K562 (cell line): Measurements from ENCODE around the gene MTPN. TPM values are rescaled to one million over a fixed set of nuclear protein-coding genes. Genes with fewer than 3 reads are reported as not detected.

ENCODE experiments used
- ARID2 ChIP-seq: fragments of 450-650 bp; IDR thresholded peaks from 2 replicates; pipeline ENCODE4 v1.6.1; 2017; ENCODE audit warnings: antibody characterized with exemption, mild to moderate bottlenecking
- BRCA1 ChIP-seq, 2 experiments: fragments of 450-650 bp in 1 of 2; sonication (generic) in 1 of 2; formaldehyde crosslinking in 1 of 2; IDR thresholded peaks; 2 replicates each; pipeline versions ENCODE4 v1.5.0 to v1.6.1; 2017 to 2020; ENCODE audit warnings: mild to moderate bottlenecking in 1 of 2, missing genetic modification reagents in 1 of 2
- CC2D1A ChIP-seq: fragments of 450-650 bp; IDR thresholded peaks from 2 replicates; pipeline ENCODE4 v1.6.1; 2017; ENCODE audit warnings: mild to moderate bottlenecking
- DDX20 ChIP-seq: fragments of 450-650 bp; IDR thresholded peaks from 2 replicates; pipeline ENCODE4 v1.6.1; 2016; ENCODE audit warnings: missing genetic modification characterization, low read depth, mild to moderate bottlenecking, missing compliant biosample characterization, moderate library complexity
- EHMT2 ChIP-seq: fragments of 450-650 bp; IDR thresholded peaks from 2 replicates; pipeline ENCODE4 v1.6.1; 2018; ENCODE audit warnings: antibody characterized with exemption
- ELF1 ChIP-seq: fragments of 200-800 bp; sonication (Bioruptor generic); IDR thresholded peaks from 2 replicates; pipeline ENCODE4 v1.6.1; 2016; ENCODE audit warnings: missing genetic modification characterization, missing compliant biosample characterization
- HNRNPUL1 ChIP-seq: fragments of 200-400 bp; formaldehyde crosslinking; IDR thresholded peaks from 2 replicates; pipeline ENCODE4 v1.6.1; 2017; ENCODE audit warnings: low read length
- ID3 ChIP-seq, 2 experiments: fragments of 250-450 bp in 1 of 2; fragments of 450-650 bp in 1 of 2; sonication (Bioruptor Pico) in 1 of 2; IDR thresholded peaks; 2 replicates each; pipeline versions ENCODE4 v1.6.1 to v1.8.0; 2016 to 2021; ENCODE audit warnings: mild to moderate bottlenecking in 2 of 2, moderate library complexity in 2 of 2, missing compliant biosample characterization in 1 of 2, missing genetic modification characterization in 1 of 2
- NFXL1 ChIP-seq: fragments of 450-650 bp; formaldehyde crosslinking; IDR thresholded peaks from 2 replicates; pipeline ENCODE4 v1.4.0; 2021; ENCODE audit warnings: mild to moderate bottlenecking
- NR2F6 ChIP-seq: fragments of 450-650 bp; formaldehyde crosslinking; IDR thresholded peaks from 2 replicates; pipeline ENCODE4 v1.4.0; 2020; ENCODE audit warnings: mild to moderate bottlenecking
- SETDB1 ChIP-seq: IDR thresholded peaks from one replicate; pipeline ENCODE4 v1.6.1; 2012; ENCODE audit warnings: low read length, control low read depth, inconsistent platforms
- SRSF7 ChIP-seq: fragments of 200-400 bp; formaldehyde crosslinking; optimal IDR thresholded peaks from 2 replicates; pipeline ENCODE3; 2017; ENCODE audit warnings: mild to moderate bottlenecking, low read depth, low read length
- USF2 ChIP-seq: sonication (generic); formaldehyde crosslinking; IDR thresholded peaks from 2 replicates; pipeline ENCODE4 v1.5.0; 2020; ENCODE audit warnings: missing genetic modification reagents
- YY1 ChIP-seq, 3 experiments: IDR thresholded peaks; 2 replicates each; pipeline ENCODE4 v1.6.1; 2011; ENCODE audit warnings: low read length in 2 of 3, mild to moderate bottlenecking in 2 of 3, moderate library complexity in 2 of 3, borderline replicate concordance in 1 of 3, control low read depth in 1 of 3, low read depth in 1 of 3; ENCODE audit not compliant: insufficient read depth in 3 of 3, insufficient replicate concordance in 2 of 3, control insufficient read depth in 1 of 3, insufficient read length in 1 of 3; ENCODE audit errors: extremely low read depth in 1 of 3
- ZBTB1 ChIP-seq: sonication (generic); formaldehyde crosslinking; IDR thresholded peaks from 2 replicates; pipeline ENCODE4 v1.8.1; 2023; ENCODE audit warnings: missing genetic modification reagents, low read depth, mild to moderate bottlenecking, borderline replicate concordance
- ZNF134 ChIP-seq: fragments of 250-450 bp; sonication (Bioruptor Pico); conservative IDR thresholded peaks from 2 replicates; pipeline ENCODE4 v1.4.0; 2020
- ZNF707 ChIP-seq: fragments of 250-450 bp; sonication (Bioruptor Pico); conservative IDR thresholded peaks from 2 replicates; pipeline ENCODE4 v1.8.0; 2022; ENCODE audit warnings: inconsistent platforms, mild to moderate bottlenecking, moderate library complexity
- polyA plus RNA-seq, 8 experiments: library from polyadenylated mRNA; depleted of rRNA in 4 of 8; stranded (reverse) in 5 of 8; unstranded in 3 of 8; fragments of >200 nt; fragmentation: Nextera tagmentation in 2 of 8; fragmentation: Illumina TruSeq in 1 of 8; extraction: Ambion mirVana in 2 of 8; extraction: Trizol in 1 of 8; gene quantifications; 2 replicates each; pipeline versions ENCODE4 v1.2.1 to v1.2.3, GENCODE V29; 2011 to 2014; ENCODE audit warnings: inconsistent platforms in 1 of 8, missing spikeins in 1 of 8
- total RNA-seq, 7 experiments: library from RNA; depleted of rRNA in 6 of 7; stranded (reverse); fragments of >200 nt in 6 of 7; fragmentation: Illumina TruSeq in 2 of 7; extraction: Trizol in 2 of 7; gene quantifications; 2 replicates each; pipeline versions ENCODE4 v1.2.1 to v1.2.3, GENCODE V29; 2011 to 2021; ENCODE audit warnings: low replicate concordance in 1 of 7
- TF ChIP-seq, protein P1 (sequence below): fragments of 250-450 bp; sonication (Bioruptor Pico); IDR thresholded peaks from 2 replicates; pipeline ENCODE4 v1.4.0; 2020; ENCODE audit warnings: mild to moderate bottlenecking, moderate library complexity, borderline replicate concordance
- TF ChIP-seq, protein P2 (sequence below): fragments of 250-450 bp; sonication (Bioruptor Pico); IDR thresholded peaks from 2 replicates; pipeline ENCODE4 v1.4.0; 2020; ENCODE audit warnings: borderline replicate concordance

The MTPN gene
- total and polyA plus RNA-seq, 9 of the 15 experiments (the other 6 are each of a cell fraction or from before 2014, with no cell fraction given), result 68.5 to 261 (median 156) TPM

GRCh38 chr7:135980012-135980551, 2.9 kb upstream of the MTPN start (continued):
- no peak for TF ChIP-seq CC2D1A
- no peak for TF ChIP-seq ZBTB1
- TF ChIP-seq HNRNPUL1, result no peak
- TF ChIP-seq EHMT2, result no peak
- TF ChIP-seq YY1 (IDR thresholded peaks at IDR 0.05; ENCODE audit: borderline replicate concordance in 1 of 3, control insufficient read depth in 1 of 3, extremely low read depth in 1 of 3, insufficient read depth in 3 of 3, insufficient read length in 1 of 3, insufficient replicate concordance in 2 of 3, low read depth in 1 of 3, low read length in 2 of 3), result no peak
- TF ChIP-seq NFXL1, result no peak; the same call in 1 of the 2 replicates
- TF ChIP-seq, protein P1, sequence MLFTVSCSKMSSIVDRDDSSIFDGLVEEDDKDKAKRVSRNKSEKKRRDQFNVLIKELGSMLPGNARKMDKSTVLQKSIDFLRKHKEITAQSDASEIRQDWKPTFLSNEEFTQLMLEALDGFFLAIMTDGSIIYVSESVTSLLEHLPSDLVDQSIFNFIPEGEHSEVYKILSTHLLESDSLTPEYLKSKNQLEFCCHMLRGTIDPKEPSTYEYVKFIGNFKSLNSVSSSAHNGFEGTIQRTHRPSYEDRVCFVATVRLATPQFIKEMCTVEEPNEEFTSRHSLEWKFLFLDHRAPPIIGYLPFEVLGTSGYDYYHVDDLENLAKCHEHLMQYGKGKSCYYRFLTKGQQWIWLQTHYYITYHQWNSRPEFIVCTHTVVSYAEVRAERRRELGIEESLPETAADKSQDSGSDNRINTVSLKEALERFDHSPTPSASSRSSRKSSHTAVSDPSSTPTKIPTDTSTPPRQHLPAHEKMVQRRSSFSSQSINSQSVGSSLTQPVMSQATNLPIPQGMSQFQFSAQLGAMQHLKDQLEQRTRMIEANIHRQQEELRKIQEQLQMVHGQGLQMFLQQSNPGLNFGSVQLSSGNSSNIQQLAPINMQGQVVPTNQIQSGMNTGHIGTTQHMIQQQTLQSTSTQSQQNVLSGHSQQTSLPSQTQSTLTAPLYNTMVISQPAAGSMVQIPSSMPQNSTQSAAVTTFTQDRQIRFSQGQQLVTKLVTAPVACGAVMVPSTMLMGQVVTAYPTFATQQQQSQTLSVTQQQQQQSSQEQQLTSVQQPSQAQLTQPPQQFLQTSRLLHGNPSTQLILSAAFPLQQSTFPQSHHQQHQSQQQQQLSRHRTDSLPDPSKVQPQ (CRISPR knock-in tag), result no peak
- TF ChIP-seq ARID2, result no peak
- no peak for TF ChIP-seq NR2F6 (CRISPR knock-in tag)
- TF ChIP-seq ZNF707 (CRISPR knock-in tag), result no peak
- TF ChIP-seq BRCA1 (IDR thresholded peaks at IDR 0.05), result no peak
- no peak for TF ChIP-seq BRCA1 (CRISPR knock-in tag; IDR thresholded peaks at IDR 0.05)
- no peak for TF ChIP-seq SRSF7
- TF ChIP-seq ID3 (CRISPR knock-in tag; IDR thresholded peaks at IDR 0.05), result no peak
- no peak for TF ChIP-seq ID3 (tag; IDR thresholded peaks at IDR 0.05)
- TF ChIP-seq ELF1 (tag), result 0 out of 2 replicates have a peak, but pooled peaks have one; percentile 23
- TF ChIP-seq SETDB1, result no peak
- TF ChIP-seq DDX20 (tag), result no peak
- no peak for TF ChIP-seq ZNF134
- TF ChIP-seq, protein P2, sequence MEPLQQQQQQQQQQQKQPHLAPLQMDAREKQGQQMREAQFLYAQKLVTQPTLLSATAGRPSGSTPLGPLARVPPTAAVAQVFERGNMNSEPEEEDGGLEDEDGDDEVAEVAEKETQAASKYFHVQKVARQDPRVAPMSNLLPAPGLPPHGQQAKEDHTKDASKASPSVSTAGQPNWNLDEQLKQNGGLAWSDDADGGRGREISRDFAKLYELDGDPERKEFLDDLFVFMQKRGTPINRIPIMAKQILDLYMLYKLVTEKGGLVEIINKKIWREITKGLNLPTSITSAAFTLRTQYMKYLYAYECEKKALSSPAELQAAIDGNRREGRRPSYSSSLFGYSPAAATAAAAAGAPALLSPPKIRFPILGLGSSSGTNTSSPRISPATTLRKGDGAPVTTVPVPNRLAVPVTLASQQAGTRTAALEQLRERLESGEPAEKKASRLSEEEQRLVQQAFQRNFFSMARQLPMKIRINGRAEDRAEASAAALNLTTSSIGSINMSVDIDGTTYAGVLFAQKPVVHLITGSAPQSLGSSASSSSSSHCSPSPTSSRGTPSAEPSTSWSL (CRISPR knock-in tag), result no peak
- TF ChIP-seq USF2 (CRISPR knock-in tag), result no peak
